ENCODE measurements around the gene POLR2H. TPM values are rescaled to one million over a fixed set of nuclear protein-coding genes. Genes with fewer than 3 reads are reported as not detected.

The POLR2H gene
- total RNA-seq, 4 donors from 2014 or later, result 74.4 to 206 (median 146) TPM

GRCh38 chr3:184372296-184372821 lies 10.8 kb downstream of the POLR2H start:
- peaks cover 0 to 6% (median 2%) of the 10 kb centered on the region in 4 donors for H3K36me3 ChIP-seq
- peaks cover 0 to 7% (median 0%) of the 10 kb centered on the region in 4 donors for H3K4me1 ChIP-seq
- in situ Hi-C loops (cut with MboI; ENCODE audit: low pct_ligation_motif_present in 1 of 4, low pct_unique_long_range_greater_than_20kb in 1 of 4, low sequenced_read_pairs in 3 of 4), result loop anchor here in 1 of 4 donors (10.0 to 25.0 kb wide), 2 partner anchors 162 to 415 kb away; no protein-coding TSS in a partner anchor
- intact Hi-C loops (cut with DNase I; ENCODE audit: low total_unique reads), result loop anchor here (5.0 kb wide), 1 partner anchor 170 kb away; no protein-coding TSS in a partner anchor
- WGBS, 2 donors (ENCODE audit: low coverage in 1 of 2), result 58 to 75% methylated on average over 3 to 8 of the region's 8 CpGs
- H3K9me3 ChIP-seq, result no peaks in the 10 kb centered on the region
- no peak for DNase-seq
- H3K27me3 ChIP-seq, result peaks cover 17% of the 10 kb centered on the region
- TF ChIP-seq POLR2A (IDR thresholded peaks at IDR 0.05) (no peak), POLR2AphosphoS5 (IDR thresholded peaks at IDR 0.05) (no peak), CTCF (IDR thresholded peaks at IDR 0.05) (no peak), EP300 (IDR thresholded peaks at IDR 0.05; ENCODE audit: low read depth) (no peak)
- H3K4me3 ChIP-seq, result no peak overlapping the region
- H3K27ac ChIP-seq, result no peak overlapping the region

DNA sequence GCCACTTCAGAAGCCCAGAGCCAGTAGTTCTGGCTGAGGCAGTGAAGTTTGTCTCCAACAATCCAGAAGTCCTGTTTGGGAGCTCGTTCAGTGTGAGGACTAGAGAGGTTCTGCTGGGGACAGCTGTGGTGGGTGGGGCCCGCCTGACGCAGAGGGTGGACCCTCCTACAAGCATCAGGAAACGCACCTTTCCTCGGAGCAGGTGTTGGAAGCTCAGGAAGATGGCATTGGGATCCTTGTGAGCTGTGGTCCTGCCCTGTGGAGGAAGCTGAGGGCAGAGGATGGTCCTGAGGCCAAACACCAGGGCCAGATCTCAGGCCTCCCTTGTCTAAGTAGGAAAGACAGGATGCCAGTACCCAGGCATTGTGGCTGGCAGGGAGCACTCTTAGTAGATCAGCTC lies 11.4 kb downstream of the POLR2H start:
- intact Hi-C loops (cut with DNase I; ENCODE audit: low total_unique reads) (loop anchor here (5.0 kb wide), 1 partner anchor 169 kb away; no protein-coding TSS in a partner anchor), in situ Hi-C loops (cut with MboI; ENCODE audit: low pct_ligation_motif_present in 1 of 4, low pct_unique_long_range_greater_than_20kb in 1 of 4, low sequenced_read_pairs in 3 of 4) (loop anchor here in 1 of 4 donors (10.0 to 25.0 kb wide), 2 partner anchors 162 to 414 kb away; no protein-coding TSS in a partner anchor)
- Histone ChIP-seq H3K4me3 (no peak overlapping the region), H3K27me3 (peaks cover 20% of the 10 kb centered on the region), H3K4me1 (peaks cover 0 to 12% (median 0%) of the 10 kb centered on the region in 4 donors), H3K9me3 (no peaks in the 10 kb centered on the region), H3K36me3 (peaks cover 0 to 4% (median 2%) of the 10 kb centered on the region in 4 donors), H3K27ac (no peak overlapping the region)
- TF ChIP-seq POLR2A (IDR thresholded peaks at IDR 0.05) (no peak), POLR2AphosphoS5 (IDR thresholded peaks at IDR 0.05) (no peak), CTCF (IDR thresholded peaks at IDR 0.05) (no peak), EP300 (IDR thresholded peaks at IDR 0.05; ENCODE audit: low read depth) (no peak)
- no peak for DNase-seq
- WGBS, 2 donors (ENCODE audit: low coverage in 1 of 2), result 45% methylated on average over 5 of the region's 5 CpGs; no CpG with 5 or more reads in 1 of the 2 donors

GRCh38 chr3:184373422-184373821 lies 11.9 kb downstream of the POLR2H start:
- no peak overlapping the region for H3K4me3 ChIP-seq
- in situ Hi-C loops (cut with MboI; ENCODE audit: low pct_ligation_motif_present in 1 of 4, low pct_unique_long_range_greater_than_20kb in 1 of 4, low sequenced_read_pairs in 3 of 4), result loop anchor here in 1 of 4 donors (10.0 to 25.0 kb wide), 2 partner anchors 161 to 414 kb away; no protein-coding TSS in a partner anchor
- no peaks in the 10 kb centered on the region for H3K9me3 ChIP-seq
- TF ChIP-seq POLR2A (IDR thresholded peaks at IDR 0.05), result no peak
- TF ChIP-seq POLR2AphosphoS5 (IDR thresholded peaks at IDR 0.05), result no peak
- no peak for TF ChIP-seq CTCF (IDR thresholded peaks at IDR 0.05)
- no peak for TF ChIP-seq EP300 (IDR thresholded peaks at IDR 0.05; ENCODE audit: low read depth)
- peaks cover 0 to 4% (median 0%) of the 10 kb centered on the region in 4 donors for H3K36me3 ChIP-seq
- intact Hi-C loops (cut with DNase I; ENCODE audit: low total_unique reads), result loop anchor here (5.0 kb wide), 1 partner anchor 169 kb away; no protein-coding TSS in a partner anchor
- WGBS, 2 donors (ENCODE audit: low coverage in 1 of 2), result 82% methylated on average over 6 of the region's 6 CpGs; no CpG with 5 or more reads in 1 of the 2 donors
- DNase-seq, result no peak
- H3K27me3 ChIP-seq, result peaks cover 25% of the 10 kb centered on the region
- no peak overlapping the region for H3K27ac ChIP-seq
- H3K4me1 ChIP-seq, result peaks cover 0 to 16% (median 0%) of the 10 kb centered on the region in 4 donors

DNA sequence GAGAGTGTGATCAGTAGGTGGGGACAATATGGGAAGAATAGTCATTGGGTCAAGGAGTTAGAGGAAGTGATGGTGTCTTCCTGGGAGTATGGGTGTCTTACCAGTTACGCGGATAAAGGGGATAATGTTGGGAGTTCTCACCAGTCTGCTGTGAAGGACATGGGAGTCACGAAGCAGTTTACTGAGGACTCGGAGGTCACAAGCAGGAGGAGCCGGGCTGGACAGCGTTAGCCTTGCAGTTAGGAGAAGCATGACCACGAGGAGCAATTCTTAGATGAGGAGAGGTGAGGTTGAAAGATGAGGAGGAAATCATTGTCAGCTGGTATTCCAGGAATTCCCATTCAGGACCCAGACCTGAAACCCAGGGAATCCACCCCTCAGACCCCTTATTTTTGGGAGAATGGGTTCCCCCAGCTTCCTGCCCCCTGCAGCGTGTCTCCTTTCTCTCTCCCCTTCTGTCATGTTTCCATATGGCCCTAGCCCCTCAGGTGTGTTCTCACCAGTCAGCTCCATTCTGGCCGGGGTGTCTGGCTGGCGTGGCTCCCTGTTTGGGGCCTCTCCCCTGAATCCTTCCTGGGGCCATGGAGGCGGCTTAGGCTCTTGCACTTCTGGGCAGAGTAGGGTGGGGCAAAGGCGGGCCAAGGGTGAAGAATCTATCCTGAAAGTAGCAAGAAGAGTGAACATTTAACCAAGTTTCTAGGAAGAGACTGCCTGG lies 14.4 kb downstream of the POLR2H start:
- DNase-seq, result no peak
- WGBS, 2 donors (ENCODE audit: low coverage in 1 of 2), result 83 to 84% methylated on average over 8 to 12 of the region's 12 CpGs
- peaks cover 4 to 27% (median 6%) of the 10 kb centered on the region in 4 donors for H3K4me1 ChIP-seq
- H3K36me3 ChIP-seq, result no peaks in the 10 kb centered on the region
- TF ChIP-seq CTCF (IDR thresholded peaks at IDR 0.05) (no peak), EP300 (IDR thresholded peaks at IDR 0.05; ENCODE audit: low read depth) (no peak), POLR2A (IDR thresholded peaks at IDR 0.05) (no peak), POLR2AphosphoS5 (IDR thresholded peaks at IDR 0.05) (no peak)
- in situ Hi-C loops (cut with MboI; ENCODE audit: low pct_ligation_motif_present in 1 of 4, low pct_unique_long_range_greater_than_20kb in 1 of 4, low sequenced_read_pairs in 3 of 4), result loop anchor here in 2 of 4 donors (10.0 to 25.0 kb wide), 2 partner anchors 159 to 411 kb away; no protein-coding TSS in a partner anchor
- H3K9me3 ChIP-seq, result no peaks in the 10 kb centered on the region
- H3K27ac ChIP-seq, result no peak overlapping the region
- intact Hi-C loops (cut with DNase I; ENCODE audit: low total_unique reads), result no loop called here
- H3K27me3 ChIP-seq, result peaks cover 46% of the 10 kb centered on the region
- no peak overlapping the region for H3K4me3 ChIP-seq

Data from transverse colon (tissue), 4 donors.